B cell (primary cell): ENCODE measurements around the gene EYS. TPM values are rescaled to one million over a fixed set of nuclear protein-coding genes. Genes with fewer than 3 reads are reported as not detected.

Experiments
- ATAC-seq: fragments of 200-7000 bp; cut with Tn5 transposase; one replicate; pipeline ENCODE4 v1.10.0; 2021; ENCODE audit warnings: low read depth, mild to moderate bottlenecking, moderate number of reproducible peaks, moderate library complexity
- CTCF ChIA-PET: fragments of 350-600 bp; sonication (Branson Sonifier 250); formaldehyde crosslinking; loops from one replicate; lab custom pipeline; 2021; ENCODE audit warnings: antibody characterized with exemption, inconsistent platforms; lab: Charles Lee
- POLR2A ChIA-PET: fragments of 350-600 bp; sonication (Branson Sonifier 250); formaldehyde crosslinking; loops from one replicate; lab custom pipeline; 2021; ENCODE audit warnings: antibody characterized with exemption; lab: Charles Lee
- DNase-seq: peaks from one replicate; pipeline ENCODE4 v3.0.0; 2013
- H2AFZ ChIP-seq: 2 replicates; pipeline ENCODE4 v1.6.1; 2012; ENCODE audit warnings: mild to moderate bottlenecking, low read depth, low read length; ENCODE audit not compliant: insufficient read depth, poor library complexity, severe bottlenecking
- H3K27ac ChIP-seq, 2 donors: 1 replicate in 1 of 2; 2 replicates in 1 of 2; pipeline ENCODE4 v1.5.1; 2012 to 2013; ENCODE audit warnings: low read length in 2 of 2, mild to moderate bottlenecking in 2 of 2, moderate library complexity in 1 of 2
- H3K27me3 ChIP-seq, 4 experiments: fragments of 200-600 bp in 1 of 4; sonication (generic) in 1 of 4; replicated peaks in 1 of 4; 1 replicate in 2 of 4; 2 replicates in 2 of 4; pipeline versions ENCODE4 v1.6.1 to v1.7.0; 2013 to 2016; ENCODE audit warnings: low read length in 3 of 4, mild to moderate bottlenecking in 2 of 4, mixed read lengths in 1 of 4, moderate library complexity in 1 of 4; ENCODE audit not compliant: insufficient read depth in 4 of 4, control insufficient read depth in 3 of 4; ENCODE audit errors: control extremely low read depth in 1 of 4
- H3K36me3 ChIP-seq, 2 experiments: replicated peaks in 1 of 2; 1 replicate in 1 of 2; 2 replicates in 1 of 2; pipeline versions ENCODE4 v1.6.1 to v1.7.1; 2013; ENCODE audit warnings: low read length in 1 of 2; ENCODE audit not compliant: insufficient read depth in 2 of 2, control insufficient read depth in 1 of 2; ENCODE audit errors: control extremely low read depth in 1 of 2, extremely low read depth in 1 of 2
- H3K4me1 ChIP-seq, 2 donors: fragments of 200-600 bp in 1 of 2; sonication (generic) in 1 of 2; 1 replicate in 1 of 2; 2 replicates in 1 of 2; pipeline versions ENCODE4 v1.5.1 to v1.6.1; 2013 to 2017; ENCODE audit warnings: low read length in 2 of 2; ENCODE audit not compliant: control insufficient read depth in 2 of 2, insufficient read depth in 2 of 2
- H3K4me2 ChIP-seq: replicated peaks from 2 replicates; pipeline ENCODE3; 2012; ENCODE audit warnings: mild to moderate bottlenecking, low read depth, low read length; ENCODE audit not compliant: poor library complexity, severe bottlenecking
- H3K4me3 ChIP-seq, 5 experiments: fragments of 200-600 bp in 1 of 5; sonication (generic) in 1 of 5; 1 replicate in 3 of 5; 2 replicates in 2 of 5; pipeline versions ENCODE4 v1.5.1 to v1.7.0; 2011 to 2016; ENCODE audit warnings: low read length in 4 of 5, mild to moderate bottlenecking in 4 of 5, low read depth in 2 of 5, control low read depth in 1 of 5, moderate library complexity in 1 of 5; ENCODE audit not compliant: insufficient read depth in 1 of 5; ENCODE audit errors: control extremely low read depth in 1 of 5, extremely low read depth in 1 of 5
- H3K79me2 ChIP-seq: fragments of 200-600 bp; sonication (generic); one replicate; pipeline ENCODE4 v1.6.0; 2016; ENCODE audit warnings: low read length; ENCODE audit not compliant: control insufficient read depth, insufficient read depth
- H3K9ac ChIP-seq: fragments of 200-600 bp; sonication (generic); 2 replicates; pipeline ENCODE4 v1.6.1; 2017; ENCODE audit warnings: mild to moderate bottlenecking, low read length, moderate library complexity
- H3K9me3 ChIP-seq, 3 donors: one replicate each; pipeline versions ENCODE4 v1.6.1 to v1.7.1; 2013; ENCODE audit warnings: low read length in 2 of 3; ENCODE audit not compliant: control insufficient read depth in 2 of 3, insufficient read depth in 1 of 3; ENCODE audit errors: control extremely low read depth in 1 of 3
- H4K20me1 ChIP-seq: 2 replicates; pipeline ENCODE4 v1.6.0; 2012; ENCODE audit warnings: mild to moderate bottlenecking, low read length; ENCODE audit not compliant: insufficient read depth, control insufficient read depth, poor library complexity, severe bottlenecking
- H3K27ac Mint-ChIP-seq: one replicate; pipeline ENCODE4 v1.8.0; 2021; ENCODE audit warnings: mixed read lengths
- H3K27me3 Mint-ChIP-seq: one replicate; pipeline ENCODE4 v1.8.0; 2021; ENCODE audit warnings: mixed read lengths
- H3K4me1 Mint-ChIP-seq: one replicate; pipeline ENCODE4 v1.8.0; 2021; ENCODE audit warnings: mixed read lengths
- H3K4me3 Mint-ChIP-seq: one replicate; pipeline ENCODE4 v1.8.0; 2021; ENCODE audit warnings: mixed read lengths
- H3K9me3 Mint-ChIP-seq: one replicate; pipeline ENCODE4 v1.8.0; 2022; ENCODE audit warnings: mixed read lengths; ENCODE audit not compliant: insufficient read depth
- CTCF ChIP-seq: fragments of 200-600 bp; IDR thresholded peaks from one replicate; pipeline ENCODE4 v1.8.0; 2022; ENCODE audit warnings: antibody characterized with exemption, mild to moderate bottlenecking
- EZH2 ChIP-seq: IDR thresholded peaks from 2 replicates; pipeline ENCODE4 v1.6.1; 2012; ENCODE audit warnings: borderline replicate concordance, low read depth, mild to moderate bottlenecking, moderate library complexity, low read length; ENCODE audit not compliant: insufficient read depth, poor library complexity, severe bottlenecking
- WGBS: methylation state at CpG from one replicate; pipeline ENCODE4 v1.1.5; 2013; ENCODE audit warnings: missing lambda C conversion rate; ENCODE audit not compliant: insufficient coverage; 5-methylcytosine and 5-hydroxymethylcytosine counted together
- intact Hi-C: fragments of 100-400 bp; cut with micrococcal nuclease; formaldehyde crosslinking; loops from one replicate; pipeline ENCODE4 v1.10.0; 2022
- polyA plus RNA-seq: library from polyadenylated mRNA; depleted of rRNA; stranded (reverse); fragments of >200 nt; gene quantifications from 2 replicates; pipeline ENCODE4 v1.2.3, GENCODE V29; 2012
- total RNA-seq, 2 donors: library from RNA; stranded (reverse); fragments of 120-200 nt in 1 of 2; gene quantifications; 1 replicate in 1 of 2; 2 replicates in 1 of 2; pipeline versions ENCODE4 v1.2.3 to v1.2.4, GENCODE V29; 2013 to 2022

Gene EYS
- total and polyA plus RNA-seq, 2 donors (not counting 1 experiment from before 2014, with no cell fraction given) = not detected

DNA sequence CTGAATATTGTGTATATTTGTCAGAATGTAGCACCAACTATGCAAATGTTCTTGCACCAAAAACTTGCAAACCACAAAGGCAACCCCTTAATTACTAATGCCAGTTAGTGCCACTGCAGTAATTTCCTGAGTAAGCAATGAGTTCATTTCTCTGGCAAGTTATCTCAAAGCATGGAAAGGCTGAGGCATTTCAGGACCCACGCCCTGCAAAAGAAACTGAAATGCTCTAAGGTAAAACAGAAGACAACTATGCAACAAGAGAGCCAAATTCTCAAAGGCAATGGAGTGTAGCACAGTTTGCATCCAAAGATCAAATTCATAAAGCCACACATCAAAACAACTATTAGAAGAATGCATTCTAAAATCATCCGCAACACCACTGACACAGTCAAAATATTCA is 994.4 kb downstream of the EYS start:
- Histone ChIP-seq H3K9me3 (no peaks in the 10 kb centered on the region), H3K79me2 (no peaks in the 10 kb centered on the region), H3K36me3 (no peaks in the 10 kb centered on the region), H3K9ac (no peak overlapping the region), H3K27me3 (no peaks in the 10 kb centered on the region), H3K27ac (no peak overlapping the region), H2AFZ (no peak overlapping the region), H3K4me3 (no peak overlapping the region), H3K4me2 (no peak overlapping the region), H3K4me1 (no peaks in the 10 kb centered on the region), H4K20me1 (no peaks in the 10 kb centered on the region)
- 83% methylated on average over 1 of the region's 2 CpGs for WGBS
- ChIA-PET POLR2A (no interaction called here), CTCF (no interaction called here)
- DNase-seq = no peak
- TF ChIP-seq CTCF (no peak), EZH2 (no peak)
- no peak for ATAC-seq
- Mint-ChIP-seq H3K4me1 (no peaks in the 10 kb centered on the region), H3K27ac (no peak overlapping the region), H3K27me3 (no peaks in the 10 kb centered on the region), H3K4me3 (no peak overlapping the region), H3K9me3 (peaks cover 3% of the 10 kb centered on the region)
- intact Hi-C loops = no loop called here

DNA sequence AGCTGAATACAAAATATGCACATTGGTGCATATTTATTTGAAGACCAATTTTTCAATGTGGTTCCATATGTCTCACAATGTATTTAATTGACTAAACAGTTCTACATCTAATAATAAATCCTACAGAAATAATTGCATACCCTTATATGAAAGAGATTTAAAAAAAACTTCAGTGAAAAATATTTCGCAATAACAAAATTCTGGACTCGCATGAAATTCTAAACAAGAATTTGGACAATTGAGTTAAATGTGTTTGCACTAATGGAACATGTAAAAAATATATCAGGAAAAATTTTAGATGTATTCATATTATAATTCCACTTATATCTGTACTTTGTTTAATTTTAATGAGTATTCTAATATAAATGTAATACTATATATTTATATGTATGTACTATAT is 1003.1 kb downstream of the EYS start:
- Histone ChIP-seq H3K27me3 (no peaks in the 10 kb centered on the region), H4K20me1 (no peaks in the 10 kb centered on the region), H3K36me3 (no peaks in the 10 kb centered on the region), H3K27ac (no peak overlapping the region), H3K9me3 (no peaks in the 10 kb centered on the region), H3K9ac (no peak overlapping the region), H3K4me2 (no peak overlapping the region), H3K4me3 (no peak overlapping the region), H2AFZ (no peak overlapping the region), H3K79me2 (no peaks in the 10 kb centered on the region), H3K4me1 (no peaks in the 10 kb centered on the region)
- Mint-ChIP-seq H3K27ac (no peak overlapping the region), H3K4me1 (no peaks in the 10 kb centered on the region), H3K27me3 (no peaks in the 10 kb centered on the region), H3K4me3 (no peak overlapping the region), H3K9me3 (peaks cover 7% of the 10 kb centered on the region)
- CTCF ChIA-PET = no interaction called here
- WGBS = no CpG with 5 or more reads among the region's 2 CpGs
- POLR2A ChIA-PET = no interaction called here
- intact Hi-C loops = no loop called here
- no peak for ATAC-seq
- TF ChIP-seq CTCF (no peak), EZH2 (no peak)
- DNase-seq = no peak
